Panc1 (cell line): ENCODE data around the gene TRPM5. TPM values are rescaled to one million over a fixed set of nuclear protein-coding genes. Genes with fewer than 3 reads are reported as not detected.

Experiments used
- ATAC-seq: fragments of 200-7000 bp; cut with Tn5 transposase; 2 replicates; pipeline ENCODE4 v1.9.1; 2020; ENCODE audit warnings: mild to moderate bottlenecking, moderate library complexity
- BruUV-seq: library from RNA; stranded (reverse); fragments of 400-500 nt; replicated peaks from 2 replicates; lab custom pipeline; 2021; lab: Mats Ljungman, UMichigan
- CTCF ChIA-PET: fragments of 300-600 bp; sonication (Branson Sonifier 250); formaldehyde crosslinking; loops from one replicate; lab custom pipeline; 2022; ENCODE audit warnings: antibody characterized with exemption; lab: Charles Lee
- POLR2A ChIA-PET: fragments of 300-600 bp; sonication (Branson Sonifier 250); formaldehyde crosslinking; loops from one replicate; lab custom pipeline; 2022; ENCODE audit warnings: antibody characterized with exemption; lab: Charles Lee
- DNase-seq: peaks from one replicate; pipeline ENCODE4 v3.0.0-alpha.2; 2010; ENCODE audit warnings: low read depth, low spot score
- H3K27ac ChIP-seq: 2 replicates; pipeline ENCODE4 v1.5.1; 2011; ENCODE audit warnings: mild to moderate bottlenecking, low read length, inconsistent platforms
- H3K27me3 ChIP-seq: fragments of 200-500 bp; sonication (Bioruptor generic); 2 replicates; pipeline ENCODE4 v1.6.0; 2014; ENCODE audit warnings: low read length, inconsistent platforms; ENCODE audit not compliant: control insufficient read depth, insufficient read depth
- H3K36me3 ChIP-seq: fragments of 200-500 bp; sonication (Bioruptor generic); 2 replicates; pipeline ENCODE4 v1.5.1; 2014; ENCODE audit warnings: inconsistent platforms, mild to moderate bottlenecking, low read length, moderate library complexity; ENCODE audit not compliant: control insufficient read depth, insufficient read depth
- H3K4me1 ChIP-seq: 2 replicates; pipeline ENCODE4 v1.5.1; 2011; ENCODE audit warnings: inconsistent platforms, mild to moderate bottlenecking, low read length, moderate library complexity; ENCODE audit not compliant: control insufficient read depth, insufficient read depth
- H3K4me3 ChIP-seq, 2 experiments: 2 replicates each; pipeline ENCODE4 v1.5.1; 2011 to 2012; ENCODE audit warnings: low read depth in 2 of 2, low read length in 2 of 2, mild to moderate bottlenecking in 2 of 2, inconsistent platforms in 1 of 2, moderate library complexity in 1 of 2
- H3K9me3 ChIP-seq: fragments of 200-500 bp; sonication (Bioruptor generic); 2 replicates; pipeline ENCODE4 v1.5.1; 2014; ENCODE audit warnings: low read depth, mild to moderate bottlenecking, inconsistent platforms, low read length, moderate library complexity; ENCODE audit not compliant: control insufficient read depth, insufficient read depth
- CTCF ChIP-seq: fragments of 450-650 bp; IDR thresholded peaks from 2 replicates; pipeline ENCODE4 v1.5.1; 2017; ENCODE audit warnings: mild to moderate bottlenecking
- POLR2AphosphoS5 ChIP-seq: IDR thresholded peaks from 2 replicates; pipeline ENCODE4 v1.6.1; 2012; ENCODE audit warnings: mild to moderate bottlenecking, low read depth, low read length, moderate library complexity
- REST ChIP-seq, 2 experiments: IDR thresholded peaks; 2 replicates each; pipeline ENCODE4 v1.6.1; 2011 to 2012; ENCODE audit warnings: low read depth in 2 of 2, control low read depth in 1 of 2, low read length in 1 of 2, mild to moderate bottlenecking in 1 of 2, moderate library complexity in 1 of 2; ENCODE audit not compliant: insufficient read depth in 1 of 2
- SIN3A ChIP-seq: IDR thresholded peaks from 2 replicates; pipeline ENCODE4 v1.6.1; 2012; ENCODE audit warnings: low read depth, mild to moderate bottlenecking, low read length, moderate library complexity, borderline replicate concordance; ENCODE audit not compliant: insufficient read depth
- TCF7L2 ChIP-seq: IDR thresholded peaks from 2 replicates; pipeline ENCODE4 v1.6.1; 2011; ENCODE audit warnings: mild to moderate bottlenecking, low read depth, low read length, inconsistent platforms
- in situ Hi-C: cut with HindIII; loops from 2 replicates; pipeline ENCODE4 v1.10.0; 2016; ENCODE audit warnings: low sequenced_read_pairs, low pct_unique_long_range_greater_than_20kb
- intact Hi-C: fragments of 100-400 bp; cut with micrococcal nuclease; formaldehyde crosslinking; loops from one replicate; pipeline ENCODE4 v1.10.0; 2022; ENCODE audit not compliant: unreplicated experiment
- total RNA-seq: library from RNA; stranded (reverse); gene quantifications from one replicate; pipeline ENCODE4 v1.2.1, GENCODE V29; 2021; ENCODE audit not compliant: unreplicated experiment

TRPM5 gene
- total RNA-seq, 1 experiment from 2014 or later, result 0.08 TPM

GRCh38 chr11:2417856-2418692, 26.2 kb downstream of the TRPM5 start:
- DNase-seq (no peak), ATAC-seq (no peak)
- TF ChIP-seq REST (IDR thresholded peaks at IDR 0.05; ENCODE audit: insufficient read depth in 1 of 2, low read depth in 2 of 2, low read length in 1 of 2), result no peak
- TF ChIP-seq TCF7L2, result no peak
- TF ChIP-seq SIN3A, result no peak
- TF ChIP-seq POLR2AphosphoS5, result no peak
- TF ChIP-seq CTCF, result no peak
- no peaks in the 10 kb centered on the region for H3K9me3 ChIP-seq
- ChIA-PET CTCF (interaction anchor here (0.6 to 6.3 kb wide), 5 partner anchors 17 to 232 kb away, joined by 3 to 102 read pairs (median 4); partner anchors contain the start of gene TSSC4), POLR2A (no interaction called here)
- in situ Hi-C loops, result no loop called here
- no peak overlapping the region for H3K4me3 ChIP-seq
- H3K27me3 ChIP-seq, result no peaks in the 10 kb centered on the region
- BruUV-seq, result no TSS peak
- H3K36me3 ChIP-seq, result no peaks in the 10 kb centered on the region
- H3K27ac ChIP-seq, result no peak overlapping the region
- peaks cover 7% of the 10 kb centered on the region; the same call in 1 of the 2 replicates for H3K4me1 ChIP-seq
- intact Hi-C loops, result no loop called here

GRCh38 chr11:2416765-2417164, 27.5 kb downstream of the TRPM5 start:
- no peak for ATAC-seq
- Histone ChIP-seq H3K27ac (no peak overlapping the region), H3K36me3 (no peaks in the 10 kb centered on the region), H3K27me3 (no peaks in the 10 kb centered on the region), H3K9me3 (no peaks in the 10 kb centered on the region), H3K4me3 (no peak overlapping the region), H3K4me1 (peaks cover 7% of the 10 kb centered on the region; the same call in 1 of the 2 replicates)
- in situ Hi-C loops, result no loop called here
- no peak for TF ChIP-seq REST (IDR thresholded peaks at IDR 0.05; ENCODE audit: insufficient read depth in 1 of 2, low read depth in 2 of 2, low read length in 1 of 2)
- TF ChIP-seq POLR2AphosphoS5, result no peak
- no peak for TF ChIP-seq CTCF
- no peak for TF ChIP-seq SIN3A
- TF ChIP-seq TCF7L2, result no peak
- no peak for DNase-seq
- BruUV-seq, result no TSS peak
- intact Hi-C loops, result no loop called here
- CTCF ChIA-PET, result interaction anchor here (0.6 to 0.8 kb wide), 3 partner anchors 11 to 226 kb away, joined by 3 to 5 read pairs (median 3); partner anchors contain the start of gene TSSC4
- POLR2A ChIA-PET, result interaction anchor here (0.6 kb wide), 2 partner anchors 36 to 111 kb away, joined by 3 read pairs; no protein-coding TSS in a partner anchor
